ENCODE measurements around the gene IST1.
"Not testable (repeated sequence)": the region's sequence is repeated elsewhere in the genome, so short reads cannot be mapped to it uniquely, and the experiment has no call there.

Gene IST1

DNA sequence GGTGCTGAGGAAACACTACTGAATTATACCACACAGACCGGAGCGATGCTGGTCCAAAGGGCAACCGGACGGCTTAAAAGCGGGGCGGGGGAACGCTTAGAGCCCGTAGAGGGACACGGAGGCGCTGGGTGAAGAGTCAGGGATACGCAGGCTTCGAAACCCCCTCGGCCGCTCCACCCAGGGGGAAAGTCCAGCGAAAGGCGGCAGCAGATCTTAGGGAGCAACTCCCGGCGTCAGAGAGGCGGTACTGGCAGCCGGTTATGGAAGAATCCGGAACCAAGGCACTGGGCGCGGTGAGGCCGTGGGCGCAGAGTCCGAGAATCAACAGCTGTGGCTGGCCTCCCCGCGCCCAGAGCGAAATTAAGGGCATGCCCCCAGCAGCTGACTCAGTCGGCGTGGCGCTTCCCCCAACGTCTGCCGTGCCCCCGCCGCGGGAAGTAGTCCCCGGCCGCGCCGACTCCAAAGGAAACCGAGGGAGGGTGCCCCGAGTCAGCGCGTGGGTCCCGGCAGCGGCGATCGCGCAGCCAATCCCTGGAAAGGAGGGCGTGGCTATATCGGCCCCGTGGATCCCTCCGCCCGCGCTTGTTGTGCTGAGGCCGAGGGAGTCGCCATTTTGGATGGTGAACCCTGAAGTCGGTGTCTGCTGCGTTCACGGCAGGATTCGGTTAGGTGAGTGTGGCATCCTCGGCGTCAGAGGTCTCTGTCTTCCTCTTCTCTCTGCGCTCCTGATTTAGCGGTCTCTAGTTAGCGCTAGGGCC, at the start of gene IST1:
Gene IST1 (plus strand): TSS at position 611 of the 758 bp plus-strand sequence. CDS start 20,110 bp downstream, outside the sequence.
- DNase-seq (ENCODE audit: low spot score) = peak; percentile 98

DNA sequence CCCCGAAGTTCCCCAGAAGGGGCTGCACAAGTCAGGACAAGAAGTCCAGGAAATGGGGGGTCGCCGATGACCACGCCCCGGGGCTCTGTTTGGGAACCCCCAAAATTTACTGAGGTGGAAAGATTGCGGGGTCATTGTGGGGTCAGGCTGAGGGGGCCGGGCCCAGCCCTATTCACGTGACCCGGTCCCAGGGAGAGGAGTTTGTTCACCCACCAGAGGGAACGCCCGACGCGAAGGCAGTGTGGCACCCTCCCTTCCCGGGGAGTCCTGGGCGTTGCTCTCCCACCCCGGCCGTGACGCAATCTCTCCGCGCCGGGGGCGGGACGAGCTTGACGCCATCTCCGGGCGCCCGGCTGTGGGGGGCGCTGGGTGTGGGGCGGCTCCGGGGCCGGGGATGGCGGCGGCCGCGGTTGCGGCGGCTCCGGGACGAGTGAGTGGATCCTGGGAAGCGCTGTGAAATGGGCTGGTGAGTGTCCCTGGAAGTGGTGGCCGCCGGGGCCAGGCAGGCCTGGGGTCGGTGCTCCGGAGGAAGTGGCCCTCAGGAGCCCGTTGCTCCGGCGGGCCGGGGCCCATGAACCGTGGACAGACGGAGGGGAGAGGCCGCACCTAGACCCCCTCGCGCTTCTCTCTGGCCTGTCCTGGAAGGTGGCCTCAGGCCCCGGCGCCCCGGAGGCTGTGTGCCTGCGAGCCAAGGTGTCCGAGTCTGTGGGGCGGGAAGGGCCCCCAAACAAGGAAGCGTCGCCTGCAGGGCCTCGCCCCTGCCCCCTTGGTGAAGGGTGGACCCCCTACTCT, 49.5 kb upstream of the IST1 start, which contains the start of gene ATXN1L:
Gene ATXN1L (plus strand): TSS at position 338 of the 792 bp plus-strand sequence. CDS start 3,765 bp downstream, outside the sequence.
- peak; percentile 95 for DNase-seq (ENCODE audit: low spot score)

DNA sequence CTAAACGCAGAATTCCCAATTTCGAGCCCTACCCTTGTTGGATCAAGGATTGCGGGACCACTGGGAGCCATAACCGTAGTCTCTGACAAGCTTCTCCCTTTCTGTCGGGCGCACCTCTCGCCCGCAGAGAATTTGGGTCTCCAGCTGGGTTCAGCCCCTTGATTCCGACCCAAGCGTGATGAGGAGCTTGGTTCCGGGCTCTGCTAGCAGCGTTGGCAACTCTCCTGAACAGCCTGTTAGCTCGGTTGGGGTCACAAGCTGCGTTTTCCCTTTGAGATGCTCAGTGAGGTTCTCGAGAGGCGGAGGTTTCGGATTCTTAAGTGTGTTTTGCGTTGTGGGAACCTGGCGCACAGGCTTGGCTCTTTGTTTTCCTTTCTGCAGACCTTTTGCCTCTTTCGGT, 48.9 kb upstream of the IST1 start:
- DNase-seq (ENCODE audit: low spot score) = no peak

DNA sequence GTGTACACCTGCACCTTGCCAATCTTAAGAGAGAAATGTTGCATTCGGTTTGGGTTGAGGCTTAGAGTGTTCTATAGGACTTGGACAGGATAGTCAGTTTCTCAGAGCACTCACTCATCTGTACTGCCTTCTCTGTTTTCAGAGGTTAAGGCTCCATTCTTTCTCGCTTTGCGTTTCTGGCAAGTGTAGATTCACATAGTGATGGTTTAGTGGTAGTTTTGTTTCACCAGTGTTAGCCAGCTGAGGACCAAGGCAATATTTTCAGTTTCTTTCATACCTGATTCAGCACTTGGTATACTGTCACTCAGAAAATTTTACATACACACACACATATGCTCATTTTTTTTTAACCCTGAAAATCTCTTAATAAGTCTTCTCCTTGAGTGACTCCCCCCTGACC, 48.2 kb upstream of the IST1 start:
- DNase-seq (ENCODE audit: low spot score) = no peak

DNA sequence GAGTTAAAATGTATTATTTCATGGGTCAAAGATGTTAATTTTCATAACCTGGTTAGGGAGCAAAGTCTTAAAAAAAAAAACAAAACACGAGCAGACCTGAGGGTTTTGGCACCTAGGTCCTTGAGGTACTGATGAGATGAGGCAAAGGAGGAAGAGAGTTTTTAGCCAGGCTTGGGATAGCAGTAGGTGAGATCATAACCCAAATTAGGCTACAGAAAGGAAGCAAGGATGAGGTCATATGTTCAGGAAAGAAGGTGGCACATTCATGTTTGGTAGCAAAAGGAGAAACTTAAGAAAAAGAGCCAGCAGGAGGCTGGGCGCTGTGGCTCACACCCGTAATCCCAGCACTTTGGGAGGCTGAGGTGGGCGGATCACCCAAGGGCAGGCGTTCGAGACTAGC, 46.7 kb upstream of the IST1 start:
- DNase-seq (ENCODE audit: low spot score) = no peak

DNA sequence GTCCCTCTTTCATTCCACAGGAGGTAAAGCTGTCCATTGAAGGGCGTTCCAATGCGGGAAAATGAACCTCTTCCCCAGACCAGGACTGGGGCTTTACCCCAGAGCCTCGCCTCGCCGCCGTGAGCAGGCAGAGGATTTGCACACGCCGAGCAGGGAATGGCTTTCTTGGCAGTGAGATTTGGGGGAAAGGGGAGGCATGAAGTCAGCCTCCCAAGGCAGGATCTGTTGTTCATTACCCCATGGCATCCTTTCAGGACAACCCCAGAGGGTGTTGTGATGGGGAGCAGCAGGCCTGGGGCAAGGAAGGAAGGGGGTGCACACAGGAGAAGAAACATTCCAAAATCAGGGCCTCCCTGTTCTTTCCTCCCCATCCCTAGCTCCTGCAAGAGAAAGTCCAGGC, 43.6 kb upstream of the IST1 start:
- DNase-seq (ENCODE audit: low spot score) = no peak

DNA sequence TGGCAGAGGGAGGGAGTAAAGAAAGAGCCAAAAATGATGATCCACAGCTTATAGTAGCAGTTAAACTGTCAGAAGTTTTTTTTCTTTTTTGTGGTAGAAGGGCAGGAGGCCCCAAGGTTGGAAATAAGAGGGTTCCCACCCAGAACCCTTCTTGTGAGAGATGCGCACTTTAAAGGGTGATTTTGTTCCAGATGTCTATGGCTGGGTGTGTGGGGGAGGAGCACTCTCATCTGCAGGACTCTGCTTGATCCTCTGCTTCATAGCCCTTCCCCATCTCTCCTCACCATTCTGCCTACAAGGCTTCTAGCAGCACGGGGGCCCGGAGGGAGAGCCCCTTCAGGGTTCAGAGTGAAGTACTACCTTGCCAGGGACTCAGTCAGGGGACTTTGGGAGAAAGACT, 43.2 kb upstream of the IST1 start:
- no peak for DNase-seq (ENCODE audit: low spot score)

DNA sequence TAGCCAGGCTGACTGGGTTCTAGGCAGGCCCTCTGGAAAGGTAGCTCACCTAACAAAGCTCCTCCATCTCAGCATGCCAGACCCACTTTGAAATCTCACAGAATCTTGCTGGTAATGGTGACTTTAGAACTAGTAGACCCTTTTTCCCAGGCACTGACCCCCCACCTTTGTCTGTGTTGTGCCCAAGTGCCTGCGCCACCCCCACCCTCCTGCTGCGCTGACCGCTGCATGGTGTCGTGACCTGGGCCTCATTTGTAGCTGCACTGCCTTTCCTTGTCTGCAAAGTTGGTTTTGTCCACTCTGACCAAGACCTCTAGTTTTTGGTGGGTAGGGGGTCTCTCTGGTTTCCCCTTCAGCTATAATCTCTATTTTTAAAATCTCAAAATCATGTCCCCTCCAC, 42.8 kb upstream of the IST1 start:
- DNase-seq (ENCODE audit: low spot score) = no peak

DNA sequence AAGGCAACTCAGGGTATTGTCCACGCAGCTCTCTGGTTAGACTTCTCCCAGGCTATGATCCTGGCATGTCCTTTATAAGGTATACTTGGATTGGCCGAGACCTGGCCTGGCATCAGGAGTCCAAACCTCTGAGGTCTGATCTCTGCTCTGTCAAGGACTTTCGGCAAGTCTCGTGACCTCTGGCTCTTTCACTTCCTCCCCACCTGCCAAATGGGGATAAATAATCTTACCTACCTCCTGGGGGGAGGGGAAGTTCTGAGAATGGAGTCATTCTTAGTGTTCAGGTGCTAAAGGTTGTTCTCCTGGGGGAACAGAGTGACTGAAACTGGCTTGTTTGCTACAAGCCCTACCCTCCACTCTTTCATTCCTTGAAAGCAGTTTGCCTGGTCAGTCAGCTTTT, 41.9 kb upstream of the IST1 start:
- DNase-seq (ENCODE audit: low spot score) = peak; percentile 83

DNA sequence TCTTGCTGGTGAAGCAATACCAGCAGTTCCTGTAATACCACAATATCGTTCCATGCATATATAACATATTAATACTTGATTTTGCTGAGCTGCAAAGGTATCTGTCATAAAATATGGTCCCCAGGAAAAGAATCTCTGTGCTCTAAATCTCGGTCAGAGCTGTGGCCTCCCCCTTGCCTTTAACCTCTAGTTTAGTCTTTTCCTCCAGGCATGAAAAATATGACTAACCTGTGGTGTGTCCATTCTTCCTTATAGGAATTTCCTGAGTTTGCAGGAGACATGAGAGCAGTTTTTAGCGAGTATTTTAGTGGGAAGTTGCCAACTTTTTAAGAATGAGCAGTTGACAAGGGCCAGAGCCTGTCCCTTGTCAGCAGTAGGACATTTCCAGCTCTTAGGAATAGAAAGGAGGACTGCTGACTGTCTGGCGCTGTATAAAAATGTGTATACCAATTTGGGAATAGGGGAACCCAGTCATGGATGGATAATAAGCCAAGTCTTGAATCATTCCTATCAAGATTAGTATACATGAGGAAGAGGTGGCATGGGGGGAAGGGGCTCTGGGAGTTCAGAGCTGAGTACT, 40.9 kb upstream of the IST1 start:
- no peak for DNase-seq (ENCODE audit: low spot score)

DNA sequence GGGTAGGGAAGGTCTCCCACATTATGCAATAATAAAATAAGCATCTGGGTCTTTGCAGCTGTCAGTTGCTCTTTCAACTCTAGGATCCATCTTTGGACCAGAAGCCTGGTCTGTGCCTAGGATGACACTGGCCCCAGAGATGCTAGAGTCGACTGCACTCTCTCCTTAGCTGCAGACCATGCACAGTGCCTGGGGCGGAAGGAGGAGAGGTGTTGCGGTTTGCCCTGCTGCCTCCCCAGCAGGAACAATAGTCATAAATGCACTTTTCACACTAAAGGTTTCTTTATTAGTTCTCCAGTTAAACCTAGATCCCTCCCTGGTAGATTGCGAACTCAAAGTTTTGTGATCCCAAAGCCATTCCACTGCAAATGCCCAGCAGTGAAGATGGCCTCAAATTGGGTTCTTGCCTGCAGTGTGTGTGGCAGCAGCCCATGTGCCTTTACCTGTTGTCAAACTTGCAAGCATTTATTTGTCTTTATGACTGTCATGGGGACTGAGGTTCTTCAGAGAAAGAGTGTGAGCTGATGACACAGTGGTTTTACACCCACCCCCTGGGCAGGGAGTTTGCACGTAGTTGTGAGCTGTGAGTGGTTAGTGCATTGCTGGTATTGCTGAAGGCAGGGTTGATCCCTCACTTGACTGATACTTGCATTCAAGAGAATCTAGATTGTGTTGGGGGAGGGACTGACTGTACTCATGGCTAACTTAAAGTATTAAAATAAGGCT, 39.2 kb upstream of the IST1 start:
- DNase-seq (ENCODE audit: low spot score) = no peak

DNA sequence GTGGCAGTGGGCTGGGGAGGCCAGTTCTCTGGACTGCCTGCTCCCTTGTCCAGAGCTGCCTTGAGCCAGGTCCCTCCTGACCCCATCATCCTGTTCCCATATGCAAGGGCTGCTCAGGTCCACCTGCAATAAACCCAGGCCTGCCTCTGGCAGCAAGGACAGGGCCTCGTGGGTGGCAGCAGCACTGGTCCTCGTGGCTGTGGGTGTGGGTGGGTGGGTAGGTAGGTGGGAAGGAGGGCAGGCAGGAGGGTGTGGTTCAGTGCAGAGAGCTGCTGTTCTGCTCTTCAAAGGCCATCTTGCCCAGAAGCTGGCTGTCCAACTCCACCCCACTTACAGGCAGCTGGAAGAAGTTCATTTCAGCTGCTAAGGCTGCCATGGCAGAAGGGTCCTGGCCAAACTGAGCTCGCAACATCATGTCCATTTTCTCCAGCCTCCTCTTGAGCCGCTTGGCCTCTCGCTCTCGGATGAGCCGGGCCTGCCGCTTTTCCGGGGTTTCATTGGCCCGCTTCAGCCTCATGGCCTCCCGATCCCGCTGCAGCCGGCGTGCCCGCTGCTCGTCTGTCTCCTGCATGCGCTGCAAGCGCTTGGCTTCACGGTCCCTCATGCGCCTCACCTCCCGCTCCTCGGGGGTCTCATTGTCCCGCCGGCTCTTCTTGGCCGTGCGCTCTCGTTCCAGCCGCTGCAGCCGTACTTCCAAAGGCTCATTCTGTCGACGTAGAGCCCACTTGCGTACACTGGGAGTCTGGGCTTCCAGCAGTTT, 35.4 kb upstream of the IST1 start:
- DNase-seq (ENCODE audit: low spot score) = no peak

DNA sequence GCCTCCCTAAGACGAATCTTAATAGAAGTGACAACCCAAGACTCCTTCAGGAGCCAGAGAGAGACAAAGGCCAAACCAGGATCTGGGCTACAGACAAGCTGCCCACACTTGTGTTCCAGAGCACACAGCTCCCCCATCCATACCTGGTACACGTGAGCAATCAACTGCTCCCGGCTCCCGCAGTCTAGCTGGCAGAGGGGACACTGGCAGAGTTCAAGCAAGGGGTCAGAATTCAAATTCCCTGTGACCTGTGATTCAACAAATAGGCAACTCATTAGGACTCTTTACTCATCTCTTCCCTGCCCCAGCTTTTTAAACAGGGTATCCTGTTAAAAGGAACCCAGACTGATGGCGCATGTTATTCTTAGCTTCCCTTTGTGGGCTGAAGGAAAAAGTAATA, 31.3 kb upstream of the IST1 start:
- DNase-seq (ENCODE audit: low spot score) = no peak

DNA sequence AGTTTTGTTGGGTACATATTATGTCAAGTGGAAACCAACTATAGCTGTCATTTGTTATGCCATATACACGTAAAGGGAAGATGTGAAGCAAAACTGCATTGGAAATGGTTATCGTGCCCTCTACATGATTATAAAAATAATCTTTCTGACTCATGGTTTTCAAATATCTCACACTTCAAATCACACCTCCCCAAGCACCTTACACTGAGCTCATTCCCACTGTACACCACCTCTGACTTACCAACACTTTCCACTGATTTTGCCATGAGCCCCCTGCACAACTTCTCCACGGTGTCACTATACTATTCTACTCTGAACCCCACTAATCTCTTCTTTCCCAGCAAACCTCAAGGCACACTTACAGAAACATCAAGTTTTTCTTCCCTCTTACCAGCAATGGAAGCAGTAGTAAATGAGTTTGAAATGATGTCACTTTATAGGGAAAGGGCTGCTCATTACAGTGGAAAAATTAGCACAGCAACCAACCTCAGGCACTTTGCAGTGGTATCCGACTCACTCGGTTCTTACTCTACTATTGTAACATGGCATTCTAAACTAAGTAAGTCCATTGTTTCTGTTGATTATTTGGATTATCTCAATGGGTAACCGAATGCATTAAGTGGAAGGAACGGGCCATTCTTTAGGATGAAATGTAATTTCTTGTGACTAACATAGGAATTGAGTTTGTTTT, 30.0 kb upstream of the IST1 start:
- no peak for DNase-seq (ENCODE audit: low spot score)

DNA sequence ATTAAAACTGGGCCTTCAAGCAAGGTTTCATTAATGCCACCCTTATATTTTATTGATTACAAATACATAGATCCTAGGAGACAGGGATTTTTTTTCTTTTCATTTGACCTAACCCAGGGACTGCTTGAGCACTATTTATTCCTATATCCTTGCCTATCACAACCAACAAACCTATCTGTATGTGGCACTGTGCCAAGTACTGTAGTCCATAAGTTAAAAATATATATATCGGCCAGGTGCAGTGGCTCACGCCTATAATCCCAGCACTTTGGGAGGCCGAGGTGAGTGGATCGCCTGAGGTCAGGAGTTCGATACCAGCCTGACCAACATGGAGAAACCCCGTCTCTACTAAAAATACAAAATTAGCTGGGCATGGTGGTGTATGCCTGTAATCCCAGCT, 28.2 kb upstream of the IST1 start:
- DNase-seq (ENCODE audit: low spot score) = not testable (repeated sequence)

DNA sequence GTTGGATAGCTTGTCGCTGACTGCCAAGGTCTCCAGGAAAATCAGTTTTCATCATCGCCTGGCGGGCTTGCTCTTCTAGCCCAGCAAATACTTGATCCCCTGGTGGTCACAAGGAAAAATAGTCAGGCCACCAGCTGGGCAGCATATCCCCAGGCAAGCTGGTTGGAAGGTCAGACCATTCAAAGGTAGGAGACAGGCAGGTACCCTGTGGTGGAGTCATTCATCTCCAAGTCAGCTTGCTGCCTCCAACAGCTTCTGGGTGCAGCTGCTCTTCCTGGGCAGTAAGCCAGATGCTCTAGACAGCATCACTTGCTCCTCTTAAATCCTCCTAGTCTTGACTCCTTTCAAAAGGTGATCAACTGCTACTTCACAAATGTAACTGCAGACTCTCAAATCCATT, 27.4 kb upstream of the IST1 start:
- DNase-seq (ENCODE audit: low spot score) = no peak

DNA sequence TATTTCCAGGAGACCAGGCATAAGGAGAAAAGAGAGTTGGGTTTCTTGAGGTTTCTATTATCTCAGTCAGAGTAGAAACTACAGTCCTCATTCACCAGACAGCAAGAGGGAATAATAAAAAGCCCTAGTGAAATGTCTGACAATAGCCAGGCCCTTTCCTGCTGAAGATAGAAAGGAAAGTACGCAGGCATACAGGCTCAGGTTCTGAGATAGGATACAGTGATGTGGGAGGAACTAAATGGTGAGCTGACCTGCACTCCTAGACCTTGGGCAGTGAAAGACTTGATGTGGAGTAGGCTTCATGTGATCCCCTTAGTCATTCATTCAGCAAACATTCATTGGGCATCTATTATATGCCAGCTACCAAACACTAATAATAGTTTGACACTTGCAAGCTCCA, 26.2 kb upstream of the IST1 start:
- no peak for DNase-seq (ENCODE audit: low spot score)

DNA sequence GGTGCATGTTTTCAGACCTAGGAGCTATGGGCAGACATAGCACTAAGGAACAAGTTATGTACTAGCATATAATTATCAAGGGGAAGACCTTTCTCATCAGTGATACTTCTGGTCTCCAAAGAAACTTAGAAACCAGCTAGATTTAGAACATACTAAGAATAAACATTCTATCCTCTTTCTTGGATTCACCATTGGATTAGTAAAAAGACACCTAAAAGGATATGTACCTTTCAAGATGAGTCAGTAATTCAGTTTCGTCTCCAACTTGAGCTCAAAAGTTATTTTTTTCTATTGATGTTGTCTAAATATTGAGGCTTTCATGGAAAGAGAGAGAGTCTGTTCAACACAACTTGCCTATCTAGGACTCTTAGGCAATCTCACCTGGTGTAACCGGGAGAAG, 24.5 kb upstream of the IST1 start:
- DNase-seq (ENCODE audit: low spot score) = no peak

DNA sequence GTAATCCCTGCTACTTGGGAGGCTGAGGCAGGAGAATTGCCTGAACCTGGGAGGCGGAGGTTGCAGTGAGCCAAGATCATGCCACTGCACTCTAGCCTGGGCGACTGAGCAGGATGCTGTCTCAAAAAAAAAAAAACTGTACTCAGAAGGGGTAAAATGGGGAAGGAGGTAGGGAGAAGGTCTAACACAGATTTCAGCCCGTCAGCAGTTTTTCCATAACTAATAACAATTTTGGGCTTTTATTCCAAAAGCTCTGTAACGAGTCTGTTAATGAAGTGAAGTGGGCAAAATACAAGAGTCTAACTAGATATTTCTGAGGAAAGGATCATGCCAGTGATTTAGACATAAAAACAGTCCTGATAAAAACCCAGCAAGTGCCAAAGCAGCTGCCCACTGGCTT, 22.1 kb upstream of the IST1 start:
- no peak for DNase-seq (ENCODE audit: low spot score)

DNA sequence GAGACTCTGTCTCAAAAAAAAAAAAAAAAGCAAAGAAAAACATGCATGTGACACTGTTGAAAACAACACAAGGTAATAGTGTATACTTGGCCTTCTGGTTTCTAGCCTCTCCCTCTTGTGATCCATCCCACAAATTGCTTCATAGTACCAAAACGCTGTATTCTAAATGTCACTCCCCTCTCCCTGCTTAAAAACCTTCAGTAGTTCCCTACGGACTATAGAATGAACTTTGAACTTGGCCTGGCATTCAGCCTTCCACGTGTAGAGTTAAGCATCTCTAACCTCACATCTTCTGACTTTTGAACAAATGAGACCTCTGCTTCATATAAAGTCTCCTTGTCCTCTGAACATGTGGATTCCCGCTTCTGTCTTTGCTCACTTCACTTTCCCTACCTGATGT, 16.4 kb upstream of the IST1 start:
- no peak for DNase-seq (ENCODE audit: low spot score)

DNA sequence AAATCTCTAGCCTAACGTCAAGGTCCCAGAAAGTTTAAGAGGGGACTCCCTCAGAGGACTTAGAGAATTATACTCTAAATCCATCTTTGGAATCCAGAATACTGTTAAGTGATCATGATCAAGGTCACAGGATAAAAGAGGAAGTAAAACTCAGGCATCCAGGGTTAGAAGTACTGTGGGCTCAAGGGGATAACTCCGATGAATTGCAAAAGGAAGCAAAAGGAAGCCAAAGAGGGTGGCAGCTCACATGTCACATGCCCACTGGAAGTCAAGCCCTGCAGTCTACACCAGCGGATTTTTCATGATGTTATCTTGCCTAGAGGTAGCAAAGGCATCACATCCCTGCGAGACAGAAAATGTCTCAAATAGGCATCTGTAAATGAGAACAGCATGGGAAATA, 15.2 kb upstream of the IST1 start:
- no peak for DNase-seq (ENCODE audit: low spot score)

Measured in germinal center (tissue), 1 donor.